HG03565 (cell line): ENCODE measurements around the gene BTNL8.

Experiments used
- ATAC-seq: cut with Tn5 transposase; IDR thresholded peaks from one replicate; pipeline ENCODE4 v1.9.1; 2021; ENCODE audit warnings: mild to moderate bottlenecking, moderate library complexity; ENCODE audit not compliant: unreplicated experiment

Gene BTNL8

GRCh38 chr5:180950291-180950949 lies 51.5 kb downstream of the BTNL8 start:
- no peak for ATAC-seq

GRCh38 chr5:180959661-180960060 lies 60.7 kb downstream of the BTNL8 start:
- no peak for ATAC-seq

GRCh38 chr5:180960209-180960608 lies 61.2 kb downstream of the BTNL8 start:
- no peak for ATAC-seq

- no peak for ATAC-seq
These were observed 70.4 kb downstream of the BTNL8 start for GRCh38 chr5:180969406-180969805.

- ATAC-seq, result no peak
These were observed 71.4 kb downstream of the BTNL8 start for GRCh38 chr5:180970336-180970735.

- no peak for ATAC-seq
These were observed 71.9 kb downstream of the BTNL8 start for GRCh38 chr5:180970875-180971274.

- ATAC-seq, result no peak
These were observed 75.8 kb downstream of the BTNL8 start for GRCh38 chr5:180974612-180975315.

GRCh38 chr5:180975338-180975737 lies 76.4 kb downstream of the BTNL8 start:
- ATAC-seq, result peak; percentile 89

GRCh38 chr5:180976518-180976917 lies 77.6 kb downstream of the BTNL8 start:
- ATAC-seq, result no peak

- no peak for ATAC-seq
These were observed 78.9 kb downstream of the BTNL8 start for GRCh38 chr5:180977852-180978251.

GRCh38 chr5:180982008-180982741 lies 83.2 kb downstream of the BTNL8 start:
- no peak for ATAC-seq

- ATAC-seq, result no peak
These were observed 89.1 kb downstream of the BTNL8 start for GRCh38 chr5:180988016-180988415.

- no peak for ATAC-seq
These were observed 89.6 kb downstream of the BTNL8 start, which contains the start of gene BTNL3 for GRCh38 chr5:180988592-180988991. BTNL3 (plus strand) TSS chr5:180988846; CDS start chr5:180989029, 183 bp downstream.

GRCh38 chr5:180990086-180990881 lies 91.3 kb downstream of the BTNL8 start:
- no peak for ATAC-seq

GRCh38 chr5:180990882-180991242 lies 91.9 kb downstream of the BTNL8 start:
- no peak for ATAC-seq
